ENCODE measurements around the gene ACP7. TPM values are rescaled to one million over a fixed set of nuclear protein-coding genes. Genes with fewer than 3 reads are reported as not detected.

The ACP7 gene
- total and polyA plus RNA-seq, 10 of the 15 experiments (the other 5 are each of a cell fraction or from before 2014, with no cell fraction given) = not detected

GRCh38 chr19:39065928-39066327, 18.2 kb upstream of the ACP7 start (continued):
- TF ChIP-seq KLF5 (IDR thresholded peaks at IDR 0.05; ENCODE audit: partially characterized antibody) = no peak

GRCh38 chr19:39067104-39067503, 17.1 kb upstream of the ACP7 start:
- Histone ChIP-seq H4K20me1 (ENCODE audit: control insufficient read depth, insufficient read depth) (no peaks in the 10 kb centered on the region), H3K27me3 (replicated peaks in 1 of 2; ENCODE audit: control insufficient read depth in 2 of 2, insufficient read depth in 2 of 2, low read length in 1 of 2) (no peaks in the 10 kb centered on the region), H3K4me2 (ENCODE audit: control insufficient read depth, insufficient read depth) (no peak overlapping the region), H3K4me1 (ENCODE audit: control insufficient read depth, insufficient read depth, low read length) (no peaks in the 10 kb centered on the region), H2AFZ (ENCODE audit: control insufficient read depth, low read depth, low read length) (no peak overlapping the region), H3K36me3 (ENCODE audit: control insufficient read depth in 2 of 2, insufficient read depth in 2 of 2, low read length in 1 of 2) (no peaks in the 10 kb centered on the region), H3K27ac (ENCODE audit: control insufficient read depth, insufficient read depth) (no peak overlapping the region), H3K4me3 (no peak overlapping the region), H3K9me3 (replicated peaks; ENCODE audit: control insufficient read depth, insufficient read depth, low read length) (no peaks in the 10 kb centered on the region), H3K79me2 (ENCODE audit: control insufficient read depth, insufficient read depth, low read length) (no peaks in the 10 kb centered on the region), H3K9ac (ENCODE audit: control insufficient read depth, insufficient read depth, low read length) (no peak overlapping the region)
- RAD21 ChIA-PET (ENCODE audit: unreplicated experiment) = no interaction called here
- ATAC-seq = no peak
- TF ChIP-seq NFXL1 (IDR thresholded peaks at IDR 0.05; ENCODE audit: borderline replicate concordance) (no peak), IKZF1 (conservative IDR thresholded peaks at IDR 0.05) (no peak), REST (IDR thresholded peaks at IDR 0.05; ENCODE audit: low read depth, low read length) (no peak), ATF3 (IDR thresholded peaks at IDR 0.05; ENCODE audit: borderline replicate concordance, extremely low read depth, low read depth, low read length) (no peak), TARDBP (IDR thresholded peaks at IDR 0.05; ENCODE audit: borderline replicate concordance) (no peak), CBX3 (IDR thresholded peaks at IDR 0.05; ENCODE audit: borderline replicate concordance, low read depth) (no peak), SMARCA5 (IDR thresholded peaks at IDR 0.05) (no peak), CHD1 (IDR thresholded peaks at IDR 0.05; ENCODE audit: low read depth, low read length) (no peak), IKZF2 (IDR thresholded peaks at IDR 0.05) (no peak), MYB (IDR thresholded peaks at IDR 0.05; ENCODE audit: borderline replicate concordance, low read depth, low read length) (no peak), ZBTB40 (IDR thresholded peaks at IDR 0.05; ENCODE audit: borderline replicate concordance) (no peak), KAT2A (conservative IDR thresholded peaks at IDR 0.05; ENCODE audit: control insufficient read depth, low read depth, low read length) (no peak), PAX8 (IDR thresholded peaks at IDR 0.05) (no peak)
- in situ Hi-C loops (cut with MboI) (no loop called here), intact Hi-C loops (cut with micrococcal nuclease; ENCODE audit: unreplicated experiment) (no loop called here)
- CTCF ChIA-PET = interaction anchor here (0.6 to 1.1 kb wide), 3 partner anchors 11 to 641 kb away, joined by 3 to 4 read pairs (median 4); no protein-coding TSS in a partner anchor
- SMC1A ChIA-PET (ENCODE audit: uncharacterized antibody, unreplicated experiment) = no interaction called here
- FAIRE-seq = no peak
- BruUV-seq (replicated peaks) = no TSS peak
- DNase-seq (ENCODE audit: low read depth, low spot score) = no peak
- POLR2A ChIA-PET = no interaction called here
- 48% methylated on average over 4 of the region's 4 CpGs for WGBS (ENCODE audit: insufficient coverage, insufficient replicate concordance, low lambda C conversion rate, missing lambda C conversion rate)
